Stimulated activated CD8-positive, alpha-beta memory T cell treated with anti-CD3 and anti-CD28 coated beads, Interleukin-4, amount 100 ng/mL, for 1 hour (primary cell): ENCODE measurements around the gene YEATS4.

Experiments
- DNase-seq, 2 donors: peaks; one replicate each; pipeline ENCODE4 v3.0.0-alpha.2; 2020; ENCODE audit warnings: low read depth in 2 of 2, low spot score in 1 of 2

Gene YEATS4

DNA sequence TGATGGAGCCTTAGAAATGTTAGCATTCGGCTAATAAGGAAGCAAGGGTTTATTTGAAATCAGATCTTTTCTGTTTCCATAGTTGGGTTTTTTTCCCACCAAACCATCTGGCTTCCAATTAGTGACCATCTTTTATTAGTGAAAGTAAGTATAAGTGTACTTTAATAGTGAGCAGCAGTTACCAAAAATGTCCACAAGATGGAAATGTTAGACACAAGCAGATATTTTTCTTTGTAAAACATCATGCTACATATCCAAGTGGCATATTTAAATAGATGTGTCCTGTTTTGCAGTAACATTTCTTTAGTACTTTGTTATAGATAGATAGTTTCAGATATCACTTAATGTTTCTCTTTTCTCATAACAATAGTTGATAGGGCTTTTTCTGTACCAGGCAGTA is 28.8 kb downstream of the YEATS4 start:
- no peak for DNase-seq

DNA sequence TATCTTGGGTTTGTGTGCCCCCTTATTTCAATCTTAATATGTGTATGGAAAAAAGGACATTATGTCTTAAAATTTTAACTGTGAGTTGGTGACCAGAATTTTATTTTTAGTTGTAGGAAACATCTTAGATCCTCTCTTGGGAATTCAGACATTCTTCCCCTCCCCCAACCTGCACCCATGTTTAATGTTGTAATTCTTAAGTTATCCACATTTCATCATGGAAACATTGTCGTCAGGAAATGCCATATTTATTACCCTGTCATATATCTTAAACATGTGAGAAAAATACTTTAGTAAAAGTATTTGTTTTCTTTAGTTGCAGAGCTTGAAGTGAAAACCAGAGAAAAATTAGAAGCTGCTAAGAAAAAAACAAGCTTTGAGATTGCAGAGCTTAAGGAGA is 30.3 kb downstream of the YEATS4 start:
- DNase-seq, result no peak

DNA sequence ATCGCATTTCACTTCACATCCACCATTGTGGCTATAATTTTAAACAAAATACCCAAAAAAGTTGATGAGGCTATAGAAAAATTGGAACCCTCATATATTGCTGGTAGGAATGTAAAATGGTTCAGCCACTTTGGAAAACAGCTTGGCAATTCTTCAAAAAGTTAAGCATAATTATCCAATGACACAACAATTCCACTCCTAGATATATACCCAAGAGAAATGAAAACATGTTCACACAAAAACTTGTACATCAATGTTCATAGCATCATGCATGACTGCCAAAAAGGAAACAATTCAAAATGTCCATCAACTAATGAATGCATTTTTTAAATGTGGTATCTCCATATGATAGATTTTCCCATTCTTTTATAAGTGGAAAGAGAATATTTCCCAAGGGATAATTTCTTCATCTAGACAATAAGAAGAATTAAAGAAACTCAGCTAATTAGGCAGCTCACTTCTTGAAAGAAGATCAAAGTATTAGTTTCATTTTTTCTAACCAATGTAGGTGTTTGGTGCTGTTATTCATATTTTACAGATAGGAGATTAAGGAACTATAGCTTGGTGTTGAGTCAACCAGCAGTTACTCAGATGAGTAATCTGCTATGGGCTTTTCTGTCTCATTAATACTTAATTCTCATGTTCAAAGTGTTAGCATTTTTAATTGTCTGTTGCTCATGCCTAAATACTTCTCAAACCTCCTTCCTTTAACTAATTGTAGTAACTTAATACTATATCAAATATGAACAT is 32.8 kb downstream of the YEATS4 start:
- no peak for DNase-seq

DNA sequence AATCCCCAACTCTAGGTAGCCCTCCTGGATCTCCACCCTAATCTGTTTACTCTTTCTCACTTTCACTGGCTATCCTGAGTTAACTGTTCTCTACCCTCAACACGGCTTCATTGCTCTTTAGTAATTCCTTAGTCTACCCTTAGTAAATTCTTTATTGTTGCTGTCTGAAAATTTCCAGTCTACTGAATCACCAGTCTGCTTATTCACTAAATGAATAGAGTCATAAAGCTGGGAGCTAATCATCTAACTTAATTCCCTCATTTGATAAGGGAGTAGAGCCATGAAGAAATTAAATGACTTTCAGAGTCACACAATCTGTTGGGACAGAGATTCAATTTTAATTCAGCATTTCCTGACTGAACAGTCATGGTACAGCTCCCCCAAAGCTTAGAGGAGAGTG is 36.5 kb downstream of the YEATS4 start:
- no peak for DNase-seq

DNA sequence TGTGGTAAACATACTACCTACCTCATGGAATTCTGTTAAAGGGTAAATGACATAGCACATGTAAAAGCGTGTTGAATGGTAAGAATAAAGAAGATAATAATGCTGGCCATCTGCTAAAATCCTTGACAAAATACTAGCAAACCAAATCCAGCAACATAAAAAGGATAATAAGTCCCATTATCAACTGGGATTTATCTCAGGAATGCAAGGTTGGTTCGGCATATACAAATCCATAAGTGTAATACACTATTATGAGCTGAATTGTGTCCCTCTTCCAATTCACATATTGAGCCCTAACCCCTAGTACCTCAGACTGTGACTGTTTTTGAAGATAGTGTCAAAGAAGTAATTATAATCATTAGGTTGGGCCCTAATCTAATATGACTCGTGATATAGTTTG is 37.4 kb downstream of the YEATS4 start:
- DNase-seq, result no peak

DNA sequence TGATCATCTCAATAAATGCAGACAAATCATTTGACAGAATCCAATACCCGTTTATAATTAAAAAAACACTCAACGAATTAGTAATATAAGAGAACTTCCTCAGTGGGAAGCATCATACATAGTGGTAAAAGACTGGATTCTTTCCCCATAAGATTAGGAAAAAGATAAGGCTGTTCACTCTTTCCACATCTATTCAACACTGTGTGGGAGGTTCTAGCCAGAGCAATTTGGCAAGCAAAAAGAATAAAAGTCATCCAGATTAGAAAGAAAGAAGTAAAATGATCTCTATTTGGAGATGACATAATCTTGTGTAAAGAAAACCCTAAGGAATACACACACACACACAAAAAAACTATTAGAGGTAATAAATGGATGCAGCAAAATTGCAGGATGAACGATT is 38.4 kb downstream of the YEATS4 start:
- no peak for DNase-seq

DNA sequence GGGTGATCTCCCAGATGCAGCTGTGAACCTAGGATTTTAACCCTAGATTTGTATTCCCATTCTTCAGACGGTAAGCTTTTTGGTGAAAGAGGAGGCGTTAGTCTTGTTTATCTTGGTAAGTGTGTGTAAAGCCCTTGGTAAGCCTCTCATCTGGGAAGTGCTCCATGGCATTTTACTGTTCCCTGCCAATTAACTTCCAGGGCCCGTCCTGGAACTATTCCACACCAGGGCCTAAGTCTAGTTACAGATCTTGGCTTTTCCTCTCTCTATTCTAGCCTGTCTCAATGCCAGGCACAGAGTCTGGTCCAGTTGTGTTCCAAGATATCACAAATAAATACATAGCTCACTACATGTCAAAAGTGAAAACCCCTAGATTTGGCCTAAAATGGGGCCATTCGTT is 42.4 kb downstream of the YEATS4 start:
- DNase-seq, result no peak

DNA sequence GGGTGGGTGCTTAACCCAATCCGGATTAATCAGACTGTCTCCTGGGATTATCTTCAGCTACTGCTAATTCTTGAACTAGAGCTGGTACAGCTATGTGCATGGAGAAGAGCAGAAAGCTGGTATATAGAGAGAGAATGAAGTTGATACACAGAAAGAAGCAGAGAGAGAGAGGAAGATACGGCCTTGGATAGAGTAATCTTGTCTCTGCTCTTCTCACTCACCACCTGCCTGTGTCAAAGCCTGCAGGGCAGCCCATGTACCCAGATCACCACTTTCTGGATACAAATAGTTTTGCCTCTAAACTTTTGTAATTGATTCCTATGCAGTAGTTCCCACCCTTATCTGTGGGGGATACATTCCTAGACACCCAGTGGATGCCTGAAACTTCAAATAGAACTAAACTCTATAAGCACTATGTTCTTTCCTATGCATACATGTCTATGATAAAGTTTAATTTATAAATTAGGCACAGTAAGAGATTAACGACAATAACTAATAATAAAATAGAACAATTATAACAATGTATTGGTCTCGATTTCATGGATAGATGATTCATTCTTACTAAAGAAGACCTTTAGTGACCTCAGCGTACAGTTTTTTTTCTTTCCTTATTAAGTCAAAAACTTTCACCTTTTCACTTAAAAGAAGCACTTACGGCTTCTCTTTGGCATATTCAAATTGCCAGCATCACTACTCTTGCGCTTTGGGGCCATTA is 45.5 kb downstream of the YEATS4 start:
- DNase-seq, result no peak

DNA sequence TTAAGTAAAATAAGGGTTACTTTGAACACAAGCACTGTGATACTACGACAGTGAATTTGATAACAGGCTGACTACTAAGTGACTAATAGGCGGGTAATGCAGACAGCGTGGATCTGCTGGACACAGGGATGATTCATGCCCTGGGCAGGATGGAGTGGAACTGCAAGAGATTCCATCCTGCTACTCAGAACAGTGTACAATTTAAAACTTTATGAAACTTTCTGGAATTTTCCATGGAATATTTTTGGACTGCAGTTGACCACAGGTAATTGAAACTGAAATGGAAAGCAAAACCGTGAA is 46.0 kb downstream of the YEATS4 start:
- DNase-seq, result no peak

DNA sequence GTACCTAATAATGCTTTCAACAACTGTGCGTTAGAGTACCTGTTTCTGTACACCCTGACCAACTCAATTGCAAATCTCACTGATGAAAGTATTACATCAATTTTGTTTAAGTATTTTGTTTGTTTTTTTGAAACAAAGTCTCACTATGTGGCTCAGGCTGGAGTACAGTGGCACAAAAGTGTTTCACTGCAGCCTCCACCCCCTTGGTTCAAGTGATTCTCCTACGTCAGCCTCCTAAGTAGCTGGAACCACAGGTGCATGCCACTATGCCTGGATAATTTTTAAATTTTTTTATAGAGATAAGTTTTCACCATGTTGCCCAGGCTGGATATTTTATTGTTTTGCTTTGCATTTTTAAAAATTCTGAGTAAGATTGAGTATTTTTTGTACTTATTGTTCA is 46.7 kb downstream of the YEATS4 start:
- no peak for DNase-seq

DNA sequence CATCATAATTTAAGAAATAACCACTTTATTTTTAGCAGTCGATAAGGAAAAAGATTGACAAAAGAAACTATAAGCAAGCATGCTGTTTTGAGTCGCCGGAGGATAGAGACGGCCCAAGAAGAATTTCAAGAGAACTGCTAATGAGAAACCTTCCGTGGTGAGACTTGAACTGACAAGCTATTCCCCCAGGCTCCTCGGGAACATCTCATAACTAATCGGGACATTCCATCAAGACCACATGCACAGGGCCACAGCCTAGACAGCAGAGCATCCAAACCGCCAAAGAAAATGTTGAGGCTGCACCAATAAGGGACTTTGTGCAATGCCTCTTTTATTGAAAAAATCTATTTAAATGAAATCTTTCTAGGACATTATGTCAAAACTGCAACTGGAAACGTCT is 51.0 kb downstream of the YEATS4 start:
- DNase-seq, result no peak

DNA sequence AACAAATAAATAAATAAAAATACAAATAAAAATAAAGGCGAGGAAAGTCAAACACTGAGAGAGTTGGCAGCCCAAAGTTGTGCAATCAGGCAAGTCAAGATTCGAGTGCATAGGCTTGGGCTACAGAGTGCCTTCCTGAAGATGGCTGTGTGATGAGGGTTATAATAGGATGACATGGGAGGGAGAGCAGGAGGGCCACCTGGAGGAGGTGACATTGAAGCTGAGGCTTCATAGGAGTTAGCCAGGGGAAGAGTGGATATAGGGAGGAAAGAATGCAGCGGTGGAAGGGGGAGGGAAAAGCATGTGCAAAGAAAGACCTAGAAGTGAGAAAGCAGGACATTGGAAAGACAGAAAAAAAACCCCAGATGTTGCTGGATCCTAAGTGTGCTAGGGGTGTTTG is 53.1 kb downstream of the YEATS4 start:
- no peak for DNase-seq

DNA sequence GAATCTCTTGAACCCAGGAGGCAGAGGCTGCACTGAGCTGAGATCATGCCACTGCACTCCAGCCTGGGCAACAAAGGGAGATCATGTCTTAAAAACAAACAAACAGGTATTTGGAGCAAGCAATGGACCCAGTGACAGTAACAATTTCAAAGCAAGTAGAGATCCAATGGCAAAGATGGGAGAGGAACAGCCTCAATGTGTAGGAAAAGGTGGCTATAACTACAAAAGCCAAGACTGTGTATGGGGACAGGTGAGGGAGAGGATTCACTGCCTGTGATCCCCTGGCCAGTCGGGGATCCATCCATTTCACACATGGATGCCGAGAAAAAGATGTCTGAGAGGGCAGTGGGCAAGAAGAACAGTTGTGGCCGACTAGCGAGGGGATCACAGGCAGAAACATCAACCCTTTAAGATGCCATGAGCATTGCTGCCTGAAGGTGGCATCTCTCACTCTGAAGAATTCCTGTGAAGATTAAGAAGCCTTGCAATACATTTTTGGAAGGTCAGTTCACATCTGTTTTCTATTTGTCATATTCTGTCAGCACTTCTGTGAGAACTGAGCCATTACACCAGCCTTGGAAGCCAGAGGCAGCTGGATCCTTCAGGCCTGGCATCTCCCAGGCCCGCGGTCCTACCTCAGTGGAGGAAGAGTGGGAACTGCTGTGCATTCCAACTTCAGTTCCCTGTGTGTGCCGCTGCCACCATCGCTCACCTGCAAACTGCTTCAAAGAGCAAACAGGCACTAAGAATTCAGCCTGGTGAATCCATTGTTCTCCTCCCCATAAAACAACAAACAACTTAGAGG is 56.1 kb downstream of the YEATS4 start:
- DNase-seq, result no peak

DNA sequence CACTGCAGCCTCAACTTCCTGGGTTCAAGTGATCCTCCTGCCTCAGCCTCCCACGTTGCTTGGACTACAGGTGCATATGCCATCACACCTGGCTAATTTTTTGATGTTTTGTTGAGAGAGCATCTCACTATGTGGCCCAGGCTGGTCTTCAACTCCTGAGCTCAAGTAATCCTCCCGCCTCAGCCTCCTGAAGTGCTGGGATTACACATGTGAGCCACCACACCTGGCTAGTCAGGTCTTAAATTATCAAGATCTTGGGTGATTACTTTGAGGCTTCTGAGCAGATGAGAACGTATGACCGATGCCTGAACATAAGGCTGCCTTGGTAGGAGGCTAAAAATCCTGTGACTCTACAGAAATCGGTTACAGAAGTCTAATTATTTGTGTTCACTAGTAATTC is 57.7 kb downstream of the YEATS4 start:
- no peak for DNase-seq

DNA sequence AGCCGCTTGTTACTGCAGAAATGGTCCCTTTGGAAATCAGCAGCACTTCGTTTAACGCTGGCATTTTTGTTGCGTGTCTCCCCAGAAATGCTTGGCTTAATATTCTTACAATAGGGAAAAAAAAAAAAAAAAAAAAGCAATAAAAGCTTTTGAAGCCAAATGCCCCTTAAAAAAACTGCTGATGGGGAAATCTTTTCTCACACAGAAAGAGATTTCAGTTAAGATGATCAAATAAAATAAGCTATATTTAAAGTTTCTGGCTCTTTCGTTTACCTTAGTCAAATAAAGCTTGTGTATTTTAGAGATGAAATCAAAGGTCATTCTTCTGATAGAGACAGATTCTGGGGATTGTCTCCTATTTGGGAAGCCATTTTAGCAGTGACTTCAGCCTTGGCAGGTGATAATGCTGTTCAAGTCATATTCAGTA is 58.2 kb downstream of the YEATS4 start:
- no peak for DNase-seq

DNA sequence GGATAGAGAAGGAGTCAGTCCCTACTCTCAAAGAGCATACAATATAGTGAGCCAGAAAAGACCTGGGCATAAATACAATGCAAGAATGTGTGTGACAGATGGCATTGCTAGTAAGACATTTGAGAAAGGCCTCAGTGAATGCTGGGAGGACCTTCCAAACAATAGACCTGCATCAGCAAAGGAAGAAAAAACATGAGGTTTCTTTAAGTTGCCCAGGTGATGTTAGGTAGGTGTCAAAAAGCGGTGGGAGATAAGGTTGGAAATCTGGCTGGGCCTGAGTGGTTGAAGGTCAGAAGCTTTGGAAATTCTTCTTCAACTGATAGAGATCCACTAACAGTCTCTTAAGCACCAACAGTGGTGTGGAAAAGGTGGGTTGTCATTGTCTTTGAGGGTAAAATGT is 60.2 kb downstream of the YEATS4 start:
- no peak for DNase-seq

DNA sequence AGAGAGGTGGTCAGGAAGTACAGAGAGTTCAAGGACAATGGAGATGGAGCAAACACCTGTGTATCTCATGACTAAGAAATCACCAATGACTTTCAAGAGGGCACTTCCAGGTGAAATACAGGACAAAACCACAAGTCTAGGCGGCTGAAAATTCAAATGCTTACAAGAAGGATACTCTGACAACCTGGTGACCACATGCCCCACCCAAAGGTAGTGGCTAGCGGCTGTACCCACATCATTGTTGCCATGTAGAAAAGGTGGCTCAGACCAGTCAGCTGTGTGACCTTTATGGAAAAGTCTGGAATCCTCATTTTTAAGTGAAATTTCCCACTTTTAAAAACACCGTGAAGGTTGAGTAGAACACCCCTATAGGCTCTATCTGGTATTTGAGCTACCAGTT is 62.0 kb downstream of the YEATS4 start:
- DNase-seq, result no peak

DNA sequence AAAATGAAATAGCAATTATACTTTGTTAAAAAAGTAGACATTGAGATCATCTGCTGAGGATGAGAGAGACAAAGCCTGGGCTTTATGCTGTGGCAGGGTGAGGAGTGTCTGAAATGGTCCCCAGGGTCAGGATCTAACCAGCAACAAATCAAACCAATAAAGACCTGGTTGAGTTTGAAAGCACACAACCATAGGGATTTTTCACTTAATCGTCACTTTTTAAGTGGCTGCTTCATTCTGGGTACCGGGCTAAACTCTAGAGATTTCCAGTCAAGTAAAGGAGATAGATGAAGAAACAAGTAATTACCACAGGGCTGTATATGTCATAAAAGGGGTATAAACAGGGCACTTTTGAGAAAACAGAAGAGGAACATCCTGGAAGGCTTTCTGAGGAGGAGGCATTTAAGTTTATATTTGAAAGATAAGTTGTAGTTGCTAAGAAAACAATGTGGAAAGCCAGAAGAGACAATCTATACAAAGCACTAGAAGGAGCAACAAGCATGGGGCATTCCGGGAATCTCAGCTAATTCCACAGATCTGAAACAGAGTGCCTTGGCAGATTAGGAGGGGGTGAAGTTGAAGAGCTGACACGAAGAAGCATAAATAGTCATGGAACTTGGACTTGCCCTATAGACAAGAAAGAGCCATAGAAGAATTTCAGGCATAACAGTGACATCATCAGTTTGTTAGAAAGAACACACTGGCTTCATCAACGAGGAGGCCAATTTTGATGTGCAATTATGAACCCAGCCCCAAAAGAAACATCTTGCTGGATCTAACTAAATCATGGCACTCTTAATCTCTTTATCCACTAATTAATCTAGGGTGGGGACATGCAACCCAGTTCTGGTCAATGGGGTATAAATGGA is 63.7 kb downstream of the YEATS4 start:
- DNase-seq, result no peak

DNA sequence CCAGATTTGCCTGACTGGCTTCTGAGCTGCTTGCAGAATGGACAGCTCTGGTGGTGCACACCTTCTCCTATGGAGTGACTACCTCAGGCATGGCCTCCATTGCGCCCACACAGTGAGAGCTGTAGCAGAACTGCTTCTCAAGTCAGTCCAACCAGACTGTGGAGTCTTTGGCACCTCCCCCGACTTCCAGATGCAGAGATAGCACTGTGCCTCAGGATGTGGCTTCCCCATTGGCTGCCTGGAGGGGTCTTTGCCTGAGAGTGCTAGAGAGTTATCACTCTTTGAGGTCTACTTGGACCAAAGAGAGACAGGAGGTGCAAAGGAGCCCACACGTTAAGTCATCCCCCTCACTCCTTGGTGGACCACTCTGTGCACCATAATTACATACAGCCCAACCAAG is 65.9 kb downstream of the YEATS4 start:
- no peak for DNase-seq

DNA sequence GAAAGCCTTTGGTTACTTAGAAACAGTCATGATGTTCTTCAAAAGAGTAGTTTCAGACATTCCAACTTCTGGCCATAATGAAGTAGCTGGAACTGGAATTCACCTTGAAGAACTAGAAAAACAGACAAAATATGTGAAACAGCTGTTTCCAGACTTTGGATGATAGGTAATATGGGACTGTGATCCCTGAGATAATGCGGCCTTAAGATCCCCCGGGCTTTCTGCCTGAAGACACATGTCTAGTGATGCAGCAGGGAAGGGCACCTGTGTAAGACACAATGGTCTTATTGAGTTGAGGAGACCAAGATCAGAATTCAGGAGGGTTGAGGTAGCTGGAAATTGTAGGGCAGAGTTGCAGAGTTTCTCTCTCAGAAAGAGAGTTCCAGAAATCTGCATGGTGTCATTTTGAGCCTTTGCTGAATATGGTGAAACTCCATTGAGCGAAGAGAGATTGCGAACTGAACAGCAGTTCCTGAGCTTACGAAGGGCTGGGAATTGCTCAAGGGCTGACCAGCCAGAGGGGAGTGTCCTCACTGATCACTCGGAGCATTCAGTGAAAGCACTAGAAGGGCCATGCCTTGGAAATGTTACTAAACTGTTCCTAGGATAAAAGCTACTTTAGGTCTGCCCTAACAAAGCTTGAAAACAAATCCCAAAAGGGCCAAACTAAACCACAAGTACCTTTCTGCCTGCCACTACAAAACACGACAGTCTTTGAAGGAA is 69.0 kb downstream of the YEATS4 start:
- DNase-seq, result no peak
